ENCODE measurements around the gene NAXD. TPM values are rescaled to one million over a fixed set of nuclear protein-coding genes. Genes with fewer than 3 reads are reported as not detected.

The NAXD gene
- total RNA-seq, 1 experiment from 2014 or later, result 11.5 TPM

DNA sequence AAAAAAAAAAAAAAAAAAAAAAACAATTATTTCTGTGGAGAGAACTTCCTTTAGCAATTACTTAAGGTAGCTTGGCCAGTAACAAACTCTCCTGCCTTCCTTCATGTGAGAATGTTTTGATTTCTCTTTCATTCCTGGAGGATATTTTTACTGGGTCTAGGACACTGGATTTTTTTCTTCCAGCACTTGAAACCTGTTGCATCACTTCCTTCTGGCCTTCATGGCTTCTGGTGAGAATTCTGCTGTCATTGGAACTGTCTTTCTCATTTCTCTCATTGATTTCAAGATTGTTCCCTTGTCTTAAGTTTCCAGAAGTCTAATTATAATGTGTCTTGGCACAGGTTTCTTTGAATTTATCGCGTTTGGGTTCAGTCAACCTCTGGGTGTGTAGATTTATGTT, 34.5 kb upstream of the NAXD start:
- Mint-ChIP-seq H3K4me3 (ENCODE audit: low read depth, unreplicated experiment) (no peak overlapping the region), H3K36me3 (ENCODE audit: insufficient read depth, unreplicated experiment) (no peaks in the 10 kb centered on the region), H3K9me3 (ENCODE audit: low read depth, unreplicated experiment) (no peaks in the 10 kb centered on the region), H3K27me3 (ENCODE audit: unreplicated experiment) (no peaks in the 10 kb centered on the region), H3K4me1 (ENCODE audit: low read depth, unreplicated experiment) (no peaks in the 10 kb centered on the region), H3K27ac (ENCODE audit: unreplicated experiment) (no peak overlapping the region)
- BruUV-seq (replicated peaks), result no TSS peak
- CTCF ChIA-PET, result no interaction called here
- DNase-seq, result no peak
- TF ChIP-seq, protein P1, sequence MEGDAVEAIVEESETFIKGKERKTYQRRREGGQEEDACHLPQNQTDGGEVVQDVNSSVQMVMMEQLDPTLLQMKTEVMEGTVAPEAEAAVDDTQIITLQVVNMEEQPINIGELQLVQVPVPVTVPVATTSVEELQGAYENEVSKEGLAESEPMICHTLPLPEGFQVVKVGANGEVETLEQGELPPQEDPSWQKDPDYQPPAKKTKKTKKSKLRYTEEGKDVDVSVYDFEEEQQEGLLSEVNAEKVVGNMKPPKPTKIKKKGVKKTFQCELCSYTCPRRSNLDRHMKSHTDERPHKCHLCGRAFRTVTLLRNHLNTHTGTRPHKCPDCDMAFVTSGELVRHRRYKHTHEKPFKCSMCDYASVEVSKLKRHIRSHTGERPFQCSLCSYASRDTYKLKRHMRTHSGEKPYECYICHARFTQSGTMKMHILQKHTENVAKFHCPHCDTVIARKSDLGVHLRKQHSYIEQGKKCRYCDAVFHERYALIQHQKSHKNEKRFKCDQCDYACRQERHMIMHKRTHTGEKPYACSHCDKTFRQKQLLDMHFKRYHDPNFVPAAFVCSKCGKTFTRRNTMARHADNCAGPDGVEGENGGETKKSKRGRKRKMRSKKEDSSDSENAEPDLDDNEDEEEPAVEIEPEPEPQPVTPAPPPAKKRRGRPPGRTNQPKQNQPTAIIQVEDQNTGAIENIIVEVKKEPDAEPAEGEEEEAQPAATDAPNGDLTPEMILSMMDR (IDR thresholded peaks at IDR 0.05; ENCODE audit: unreplicated experiment), result no peak
- intact Hi-C loops (cut with micrococcal nuclease; ENCODE audit: unreplicated experiment), result no loop called here

DNA sequence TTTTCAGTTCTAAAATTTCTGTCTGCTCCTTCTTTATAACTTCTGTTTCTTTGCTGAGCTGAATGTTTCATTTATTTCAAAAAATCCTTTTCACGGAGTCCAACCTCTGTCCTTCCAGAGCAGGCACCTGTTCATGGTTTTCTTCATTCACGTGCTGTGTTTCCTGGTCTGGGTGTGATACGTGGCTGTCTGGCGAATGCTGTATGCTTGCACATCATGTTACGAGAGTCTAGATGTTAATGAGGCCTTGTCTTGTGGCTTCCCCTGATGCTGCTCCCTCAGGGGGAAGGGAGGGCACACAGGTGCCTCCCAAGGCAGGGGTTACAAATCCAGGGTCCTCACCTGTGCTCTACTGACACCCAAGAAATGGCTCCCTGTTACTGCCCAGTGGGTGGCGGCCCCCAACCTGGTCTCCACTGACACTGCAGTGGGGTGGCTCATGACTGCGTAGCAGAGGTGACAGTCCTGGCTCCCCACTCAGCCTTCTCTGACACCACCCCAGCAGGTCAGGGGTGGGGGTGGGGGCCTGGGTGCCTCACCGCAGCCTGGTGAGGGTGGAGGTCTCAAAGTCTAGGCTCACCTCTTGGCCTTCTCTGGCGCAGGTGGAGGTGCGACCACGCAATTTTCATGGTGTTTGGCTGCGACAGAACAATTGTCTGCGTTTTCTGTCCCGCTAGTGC, 33.7 kb upstream of the NAXD start:
- no peak overlapping the region for H3K4me3 Mint-ChIP-seq (ENCODE audit: low read depth, unreplicated experiment)
- DNase-seq, result no peak
- no peaks in the 10 kb centered on the region for H3K9me3 Mint-ChIP-seq (ENCODE audit: low read depth, unreplicated experiment)
- TF ChIP-seq, protein P1 (IDR thresholded peaks at IDR 0.05; ENCODE audit: unreplicated experiment), result no peak
- CTCF ChIA-PET, result no interaction called here
- no peaks in the 10 kb centered on the region for H3K36me3 Mint-ChIP-seq (ENCODE audit: insufficient read depth, unreplicated experiment)
- BruUV-seq (replicated peaks), result no TSS peak
- no peaks in the 10 kb centered on the region for H3K27me3 Mint-ChIP-seq (ENCODE audit: unreplicated experiment)
- intact Hi-C loops (cut with micrococcal nuclease; ENCODE audit: unreplicated experiment), result no loop called here
- no peak overlapping the region for H3K27ac Mint-ChIP-seq (ENCODE audit: unreplicated experiment)
- H3K4me1 Mint-ChIP-seq (ENCODE audit: low read depth, unreplicated experiment), result no peaks in the 10 kb centered on the region

DNA sequence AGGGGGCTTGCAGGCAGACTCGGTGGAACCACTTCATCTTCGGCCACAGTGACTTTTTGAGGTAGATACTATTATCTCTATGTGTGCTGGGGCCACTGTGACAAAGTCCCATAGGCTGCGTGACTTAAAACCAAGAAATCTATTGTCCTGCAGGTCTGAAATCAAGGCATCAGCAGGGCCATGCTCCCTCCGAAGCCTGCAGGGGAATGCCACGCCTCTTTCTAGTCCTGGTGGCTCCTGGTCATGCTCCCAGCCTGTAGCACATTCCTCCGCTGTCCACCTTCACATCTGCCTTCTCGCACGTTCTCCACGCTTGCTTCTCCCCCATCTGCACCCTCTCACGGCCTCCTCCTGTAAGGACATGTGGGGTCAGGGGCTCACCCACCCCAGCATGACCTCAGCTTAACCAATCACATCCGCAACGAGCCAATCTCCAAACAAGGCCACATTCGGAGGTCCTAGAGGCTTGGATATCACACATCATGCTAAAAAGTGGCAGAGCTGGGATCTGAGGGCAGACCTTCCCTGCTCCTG, 32.9 kb upstream of the NAXD start:
- DNase-seq, result no peak
- Mint-ChIP-seq H3K27ac (ENCODE audit: unreplicated experiment) (no peak overlapping the region), H3K36me3 (ENCODE audit: insufficient read depth, unreplicated experiment) (no peaks in the 10 kb centered on the region), H3K4me1 (ENCODE audit: low read depth, unreplicated experiment) (no peaks in the 10 kb centered on the region), H3K27me3 (ENCODE audit: unreplicated experiment) (no peaks in the 10 kb centered on the region), H3K9me3 (ENCODE audit: low read depth, unreplicated experiment) (no peaks in the 10 kb centered on the region), H3K4me3 (ENCODE audit: low read depth, unreplicated experiment) (no peak overlapping the region)
- CTCF ChIA-PET, result no interaction called here
- intact Hi-C loops (cut with micrococcal nuclease; ENCODE audit: unreplicated experiment), result no loop called here
- TF ChIP-seq, protein P1 (IDR thresholded peaks at IDR 0.05; ENCODE audit: unreplicated experiment), result no peak
- no TSS peak for BruUV-seq (replicated peaks)

DNA sequence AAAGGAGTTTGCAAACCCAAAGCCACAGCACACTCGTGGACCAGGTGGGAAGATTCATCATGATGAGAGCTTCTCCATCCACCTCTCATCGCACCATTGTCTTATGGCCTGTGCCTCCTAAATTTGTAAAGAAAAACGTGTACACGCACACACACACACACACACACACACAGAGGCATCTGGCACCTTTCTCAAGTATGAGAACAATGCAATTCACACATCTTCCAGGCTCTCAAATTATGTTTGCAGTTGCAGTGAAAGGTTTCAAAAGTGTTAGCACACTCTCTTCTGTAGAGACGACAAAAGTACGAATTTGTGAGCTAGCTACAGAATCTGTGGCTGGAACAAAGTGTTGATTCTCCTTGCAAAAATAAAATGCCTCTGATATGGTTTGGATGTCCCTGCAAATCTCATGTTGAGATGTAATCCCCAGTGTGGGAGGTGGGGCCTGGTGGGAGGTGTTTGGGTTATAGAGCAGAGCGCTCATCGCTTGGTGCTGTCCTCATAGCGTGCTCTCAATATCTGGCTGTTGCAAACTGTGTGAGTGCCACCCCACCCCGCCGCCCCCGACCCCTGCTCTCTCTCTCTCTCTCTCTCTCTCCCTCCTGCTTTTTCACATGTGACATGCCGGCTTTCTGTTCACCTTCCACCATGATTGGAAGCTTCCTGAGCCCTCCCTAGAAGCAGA, 32.0 kb upstream of the NAXD start:
- Mint-ChIP-seq H3K27me3 (ENCODE audit: unreplicated experiment) (no peaks in the 10 kb centered on the region), H3K9me3 (ENCODE audit: low read depth, unreplicated experiment) (no peaks in the 10 kb centered on the region), H3K27ac (ENCODE audit: unreplicated experiment) (no peak overlapping the region), H3K36me3 (ENCODE audit: insufficient read depth, unreplicated experiment) (no peaks in the 10 kb centered on the region), H3K4me1 (ENCODE audit: low read depth, unreplicated experiment) (no peaks in the 10 kb centered on the region), H3K4me3 (ENCODE audit: low read depth, unreplicated experiment) (no peak overlapping the region)
- intact Hi-C loops (cut with micrococcal nuclease; ENCODE audit: unreplicated experiment), result no loop called here
- TF ChIP-seq, protein P1 (IDR thresholded peaks at IDR 0.05; ENCODE audit: unreplicated experiment), result no peak
- DNase-seq, result no peak
- BruUV-seq (replicated peaks), result no TSS peak
- CTCF ChIA-PET, result interaction anchor here (0.6 kb wide), 1 partner anchor 59 kb away, joined by 3 read pairs; no protein-coding TSS in a partner anchor
